Keratinocyte (primary cell): ENCODE measurements around the gene PARP1. TPM values are rescaled to one million over a fixed set of nuclear protein-coding genes. Genes with fewer than 3 reads are reported as not detected.

ENCODE experiments used
- DNase-seq: peaks from one replicate; pipeline ENCODE4 v3.0.0-alpha.2; 2011; ENCODE audit warnings: low read depth, missing footprints, low spot score
- FAIRE-seq: peaks from 2 replicates; lab custom pipeline; 2011; peaks lifted over from hg19 to GRCh38; lab: Jason Lieb, UNC
- H2AFZ ChIP-seq: 2 replicates; pipeline ENCODE4 v1.6.0; 2012; ENCODE audit warnings: low read length, control low read depth, inconsistent platforms; ENCODE audit not compliant: control insufficient read depth
- H3K27ac ChIP-seq: 2 replicates; pipeline ENCODE4 v1.5.1; 2011; ENCODE audit warnings: low read length; ENCODE audit not compliant: control insufficient read depth, insufficient read depth
- H3K27me3 ChIP-seq: 3 replicates; pipeline ENCODE4 v1.6.0; 2011; ENCODE audit warnings: low read length; ENCODE audit not compliant: control insufficient read depth, insufficient read depth; ENCODE audit errors: extremely low read depth
- H3K36me3 ChIP-seq, 2 experiments: 2 replicates in 1 of 2; 3 replicates in 1 of 2; pipeline ENCODE4 v1.5.1; 2011; ENCODE audit warnings: low read length in 2 of 2, mild to moderate bottlenecking in 1 of 2; ENCODE audit not compliant: control insufficient read depth in 2 of 2, insufficient read depth in 2 of 2; ENCODE audit errors: extremely low read depth in 1 of 2
- H3K4me1 ChIP-seq: 3 replicates; pipeline ENCODE4 v1.5.1; 2011; ENCODE audit warnings: low read length; ENCODE audit not compliant: control insufficient read depth, insufficient read depth; ENCODE audit errors: extremely low read depth
- H3K4me2 ChIP-seq: 3 replicates; pipeline ENCODE4 v1.6.0; 2011; ENCODE audit warnings: low read depth, low read length; ENCODE audit not compliant: control insufficient read depth, insufficient read depth; ENCODE audit errors: extremely low read depth
- H3K4me3 ChIP-seq, 3 experiments: fragments of 200-600 bp in 1 of 3; sonication (generic) in 1 of 3; 2 replicates in 2 of 3; 3 replicates in 1 of 3; pipeline ENCODE4 v1.5.1; 2011 to 2016; ENCODE audit warnings: low read length in 3 of 3, mild to moderate bottlenecking in 3 of 3, control low read depth in 2 of 3, inconsistent platforms in 1 of 3, low read depth in 1 of 3, mixed read lengths in 1 of 3, mixed run types in 1 of 3, moderate library complexity in 1 of 3; ENCODE audit not compliant: control insufficient read depth in 2 of 3, insufficient read depth in 2 of 3; ENCODE audit errors: extremely low read depth in 1 of 3
- H3K79me2 ChIP-seq: 2 replicates; pipeline ENCODE4 v1.6.0; 2012; ENCODE audit warnings: low read length; ENCODE audit not compliant: control insufficient read depth, insufficient read depth
- H3K9ac ChIP-seq: 3 replicates; pipeline ENCODE4 v1.6.0; 2011; ENCODE audit warnings: low read length; ENCODE audit not compliant: control insufficient read depth, insufficient read depth; ENCODE audit errors: extremely low read depth
- H3K9me1 ChIP-seq: 3 replicates; pipeline ENCODE4 v1.6.0; 2011; ENCODE audit warnings: low read length; ENCODE audit not compliant: control insufficient read depth, insufficient read depth; ENCODE audit errors: extremely low read depth
- H3K9me3 ChIP-seq: 2 replicates; pipeline ENCODE4 v1.5.1; 2012; ENCODE audit warnings: low read depth, low read length; ENCODE audit not compliant: control insufficient read depth
- H4K20me1 ChIP-seq: 3 replicates; pipeline ENCODE4 v1.6.0; 2011; ENCODE audit warnings: low read length; ENCODE audit not compliant: control insufficient read depth, insufficient read depth; ENCODE audit errors: extremely low read depth
- EZH2 ChIP-seq: IDR thresholded peaks from one replicate; pipeline ENCODE4 v1.6.1; 2012; ENCODE audit warnings: inconsistent platforms, mild to moderate bottlenecking, low read length, moderate library complexity
- dilution Hi-C: fragments of 300-500 bp; cut with MboI; formaldehyde crosslinking; loops from one replicate; pipeline ENCODE4 v1.7.0; 2020; ENCODE audit warnings: low sequenced_read_pairs; ENCODE audit not compliant: extremely low pct_ligation_motif_present
- polyA minus RNA-seq, 3 experiments: library from RNA; depleted of rRNA, polyadenylated mRNA; stranded (reverse); fragments of >200 nt; gene quantifications; 1 replicate in 1 of 3; 2 replicates in 1 of 3; 3 replicates in 1 of 3; pipeline ENCODE4 v1.2.3, GENCODE V29; 2011
- polyA plus RNA-seq, 5 experiments: library from polyadenylated mRNA; depleted of rRNA in 3 of 5; stranded (reverse) in 3 of 5; stranded (forward) in 1 of 5; unstranded in 1 of 5; fragments of >200 nt; gene quantifications; 1 replicate in 1 of 5; 2 replicates in 3 of 5; 3 replicates in 1 of 5; pipeline versions ENCODE4 v1.2.1 to v1.2.3, GENCODE V29; 2011 to 2012; ENCODE audit warnings: missing spikeins in 2 of 5, low read depth in 1 of 5, low replicate concordance in 1 of 5
- TF ChIP-seq, protein P1 (sequence below), 3 experiments: IDR thresholded peaks in 1 of 3; conservative IDR thresholded peaks in 1 of 3; optimal IDR thresholded peaks in 1 of 3; 2 replicates in 2 of 3; 3 replicates in 1 of 3; pipeline versions ENCODE3 to v1.5.1; 2011; ENCODE audit warnings: low read length in 3 of 3, mild to moderate bottlenecking in 3 of 3, moderate library complexity in 2 of 3, control low read depth in 1 of 3, inconsistent platforms in 1 of 3; ENCODE audit not compliant: insufficient read depth in 2 of 3; ENCODE audit errors: extremely low read depth in 1 of 3

PARP1 gene
- polyA plus RNA-seq, result 48.5 to 92.9 TPM (median 62.9 TPM) in 3 replicates
- polyA plus RNA-seq (2011; ENCODE audit: low read depth), result 27.8 TPM
- 41.2 and 55.3 TPM in 2 replicates for polyA plus RNA-seq (2011; cell fraction: cytosol; rRNA removed)
- polyA plus RNA-seq (2011; cell fraction: nucleus; rRNA removed), result 55.8 and 67.6 TPM in 2 replicates
- 16.7 and 63.8 TPM in 2 replicates for polyA plus RNA-seq (2012; ENCODE audit: low replicate concordance)
- polyA minus RNA-seq, result 60.0 to 95.6 TPM (median 67.2 TPM) in 3 replicates
- polyA minus RNA-seq (2011; cell fraction: cytosol; rRNA and poly(A)+ RNA removed), result 48.9 TPM
- polyA minus RNA-seq (2011; cell fraction: nucleus; rRNA and poly(A)+ RNA removed), result 28.5 and 44.8 TPM in 2 replicates

DNA sequence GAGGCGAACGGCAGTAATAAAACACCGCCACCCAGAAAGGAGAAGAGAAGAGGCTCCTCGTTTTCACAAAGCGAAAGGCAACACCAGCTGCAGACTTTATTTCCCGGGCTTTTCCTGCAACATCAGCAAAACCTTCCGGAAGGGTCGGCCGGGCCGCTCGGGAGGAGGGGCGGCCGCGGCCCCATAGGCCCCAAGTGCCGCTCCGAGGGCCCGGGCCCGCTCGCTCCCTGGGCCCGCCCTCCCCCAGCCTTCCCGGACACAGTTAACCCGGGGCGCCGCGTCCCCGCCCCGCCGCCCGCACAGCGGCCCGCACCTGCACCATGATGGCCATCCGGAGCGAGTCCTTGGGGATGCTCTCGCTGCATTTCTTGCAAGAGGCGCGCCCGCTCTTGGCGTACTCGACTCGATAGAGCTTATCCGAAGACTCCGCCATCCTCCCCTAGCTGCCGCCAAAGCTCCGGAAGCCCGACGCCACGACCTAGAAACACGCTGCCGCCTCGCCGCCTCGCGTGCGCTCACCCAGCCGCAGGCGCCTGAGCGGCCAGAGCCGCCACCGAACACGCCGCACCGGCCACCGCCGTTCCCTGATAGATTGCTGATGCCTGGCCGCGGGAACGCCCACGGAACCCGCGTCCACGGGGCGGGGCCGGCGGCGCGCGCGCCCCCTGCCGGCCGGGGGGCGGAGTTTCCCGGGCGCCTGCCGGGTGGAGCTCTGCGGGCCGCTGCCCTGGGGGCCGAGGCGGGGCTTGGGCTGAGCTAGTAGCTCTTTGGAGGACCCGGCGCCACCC is at the start of gene PARP1:
PARP1 (minus strand) TSS at position 597 of the 788 bp plus-strand sequence; CDS start at position 433, 164 bp downstream.
- H3K27me3 ChIP-seq, result no peaks in the 10 kb centered on the region
- H3K4me3 ChIP-seq, result peak within 1 kb of the TSS; percentile 74 to 88 (median 81)
- H2AFZ ChIP-seq, result peak within 1 kb of the TSS; percentile 91
- DNase-seq (peak; percentile 54), FAIRE-seq (no peak)
- peaks cover 2% of the 10 kb centered on the region in 2 experiments for H3K36me3 ChIP-seq
- peak within 1 kb of the TSS; percentile 66 for H3K9ac ChIP-seq
- peaks cover 39% of the 10 kb centered on the region for H3K79me2 ChIP-seq
- peak within 1 kb of the TSS; percentile 98 for H3K4me2 ChIP-seq
- H3K9me3 ChIP-seq, result no peaks in the 10 kb centered on the region
- peak within 1 kb of the TSS; percentile 47 for H3K27ac ChIP-seq
- peaks cover 6% of the 10 kb centered on the region for H3K9me1 ChIP-seq
- H4K20me1 ChIP-seq, result peaks cover 3% of the 10 kb centered on the region
- dilution Hi-C loops, result no loop called here
- TF ChIP-seq, protein P1, sequence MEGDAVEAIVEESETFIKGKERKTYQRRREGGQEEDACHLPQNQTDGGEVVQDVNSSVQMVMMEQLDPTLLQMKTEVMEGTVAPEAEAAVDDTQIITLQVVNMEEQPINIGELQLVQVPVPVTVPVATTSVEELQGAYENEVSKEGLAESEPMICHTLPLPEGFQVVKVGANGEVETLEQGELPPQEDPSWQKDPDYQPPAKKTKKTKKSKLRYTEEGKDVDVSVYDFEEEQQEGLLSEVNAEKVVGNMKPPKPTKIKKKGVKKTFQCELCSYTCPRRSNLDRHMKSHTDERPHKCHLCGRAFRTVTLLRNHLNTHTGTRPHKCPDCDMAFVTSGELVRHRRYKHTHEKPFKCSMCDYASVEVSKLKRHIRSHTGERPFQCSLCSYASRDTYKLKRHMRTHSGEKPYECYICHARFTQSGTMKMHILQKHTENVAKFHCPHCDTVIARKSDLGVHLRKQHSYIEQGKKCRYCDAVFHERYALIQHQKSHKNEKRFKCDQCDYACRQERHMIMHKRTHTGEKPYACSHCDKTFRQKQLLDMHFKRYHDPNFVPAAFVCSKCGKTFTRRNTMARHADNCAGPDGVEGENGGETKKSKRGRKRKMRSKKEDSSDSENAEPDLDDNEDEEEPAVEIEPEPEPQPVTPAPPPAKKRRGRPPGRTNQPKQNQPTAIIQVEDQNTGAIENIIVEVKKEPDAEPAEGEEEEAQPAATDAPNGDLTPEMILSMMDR (optimal IDR thresholded peaks at IDR 0.05 in 1 of 3, IDR thresholded peaks at IDR 0.05 in 1 of 3, conservative IDR thresholded peaks at IDR 0.05 in 1 of 3; ENCODE audit: extremely low read depth in 1 of 3, insufficient read depth in 2 of 3, low read length in 3 of 3), result peak in 2 of 3 experiments; percentile 33 to 64
- TF ChIP-seq EZH2, result no peak
- peaks cover 14% of the 10 kb centered on the region for H3K4me1 ChIP-seq

DNA sequence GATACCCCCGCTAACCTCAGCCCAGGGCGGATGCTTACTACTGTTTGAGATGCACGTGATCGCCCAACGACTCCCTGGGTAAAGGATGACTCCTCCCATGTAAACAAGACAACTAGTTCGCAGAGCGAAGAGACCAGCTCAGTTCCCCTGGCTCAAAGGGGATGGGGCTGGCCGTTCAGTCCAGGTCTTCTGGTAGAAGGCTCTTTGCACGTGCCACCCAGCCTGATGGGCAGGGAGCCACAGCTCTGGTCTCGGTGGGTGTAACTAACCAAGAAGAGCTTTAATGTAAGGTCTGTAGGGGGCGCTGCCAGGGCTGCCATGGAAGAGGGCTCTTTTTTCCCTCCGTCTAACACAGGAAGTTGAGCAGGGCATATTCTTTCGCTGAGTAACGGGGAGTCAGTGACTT is 49.4 kb upstream of the PARP1 start:
- no peak overlapping the region for H3K4me3 ChIP-seq

More for the DNA sequence above, 49.4 kb upstream of the PARP1 start:
- Histone ChIP-seq H3K79me2 (no peaks in the 10 kb centered on the region), H3K4me2 (no peak overlapping the region), H3K9ac (no peak overlapping the region), H3K27me3 (no peaks in the 10 kb centered on the region), H2AFZ (no peak overlapping the region), H3K36me3 (no peaks in the 10 kb centered on the region), H3K27ac (no peak overlapping the region), H4K20me1 (no peaks in the 10 kb centered on the region), H3K4me1 (no peaks in the 10 kb centered on the region), H3K9me3 (no peaks in the 10 kb centered on the region), H3K9me1 (no peaks in the 10 kb centered on the region)
- TF ChIP-seq, protein P1 (optimal IDR thresholded peaks at IDR 0.05 in 1 of 3, IDR thresholded peaks at IDR 0.05 in 1 of 3, conservative IDR thresholded peaks at IDR 0.05 in 1 of 3; ENCODE audit: extremely low read depth in 1 of 3, insufficient read depth in 2 of 3, low read length in 3 of 3), result peak in 1 of 3 experiments; percentile 4
- TF ChIP-seq EZH2, result no peak
- DNase-seq (no peak), FAIRE-seq (no peak)
- dilution Hi-C loops, result no loop called here
